ENCODE results near the gene SULT2B1.

SULT2B1 gene

GRCh38 chr19:48637449-48637947, 85.5 kb downstream of the SULT2B1 start:
- peak; percentile 92 for DNase-seq

- peak; percentile 50 for DNase-seq
Measured at GRCh38 chr19:48637948-48638830, 86.2 kb downstream of the SULT2B1 start.

GRCh38 chr19:48638831-48639381, 86.9 kb downstream of the SULT2B1 start:
- no peak for DNase-seq

- no peak for DNase-seq
Measured at GRCh38 chr19:48639483-48640375, 87.8 kb downstream of the SULT2B1 start.

GRCh38 chr19:48641850-48642249, 89.9 kb downstream of the SULT2B1 start:
- DNase-seq, result no peak

- no peak for DNase-seq
Measured at GRCh38 chr19:48642862-48643261, 90.9 kb downstream of the SULT2B1 start.

GRCh38 chr19:48644355-48644754, 92.4 kb downstream of the SULT2B1 start:
- no peak for DNase-seq

- peak; percentile 46 for DNase-seq
Measured at GRCh38 chr19:48644839-48645619, 93.1 kb downstream of the SULT2B1 start.

- no peak for DNase-seq
Measured at GRCh38 chr19:48645620-48646000, 93.6 kb downstream of the SULT2B1 start.

- DNase-seq, result peak; percentile 70
Measured at GRCh38 chr19:48646001-48646721, 94.2 kb downstream of the SULT2B1 start, which contains the start of gene CA11. Gene CA11 (minus strand): TSS chr19:48646187. CDS start chr19:48645632, 555 bp downstream.

GRCh38 chr19:48646722-48647216, 94.8 kb downstream of the SULT2B1 start:
- no peak for DNase-seq

GRCh38 chr19:48648134-48648533, 96.2 kb downstream of the SULT2B1 start:
- no peak for DNase-seq
